ENCODE data around the gene FYCO1. TPM values are rescaled to one million over a fixed set of nuclear protein-coding genes. Genes with fewer than 3 reads are reported as not detected.

Gene FYCO1
- total and polyA plus RNA-seq, 10 of the 15 experiments (the other 5 are each of a cell fraction or from before 2014, with no cell fraction given), result 1.5 to 8.4 (median 6.5) TPM

DNA sequence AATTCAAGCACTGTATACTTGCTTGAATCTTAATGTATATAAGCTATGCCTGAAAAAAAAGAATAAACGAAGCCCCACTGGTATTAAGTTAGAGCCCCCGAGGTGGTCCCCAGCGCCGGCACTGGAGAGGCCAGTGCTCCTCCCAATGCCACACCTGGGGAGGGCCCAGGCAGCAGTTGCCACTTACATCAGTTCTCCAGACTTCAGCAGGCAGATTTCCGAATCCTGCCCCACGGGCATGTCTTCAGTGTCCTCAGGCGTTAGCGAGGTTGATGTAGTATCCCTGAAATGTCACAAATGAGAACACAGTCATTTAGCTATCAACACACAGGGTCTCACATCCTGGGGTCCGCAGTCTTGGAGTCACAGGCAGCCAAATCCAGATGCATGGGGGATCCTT lies 59.4 kb downstream of the FYCO1 start:
- FAIRE-seq (no peak), DNase-seq (ENCODE audit: low read depth, low spot score) (no peak), ATAC-seq (no peak)
- TF ChIP-seq TARDBP (IDR thresholded peaks at IDR 0.05; ENCODE audit: borderline replicate concordance) (no peak), FOXM1 (IDR thresholded peaks at IDR 0.05; ENCODE audit: low read depth, low read length) (no peak), SRF (IDR thresholded peaks at IDR 0.05; ENCODE audit: low read depth in 2 of 2, low read length in 2 of 2) (no peak)
- TF ChIP-seq, protein P1, sequence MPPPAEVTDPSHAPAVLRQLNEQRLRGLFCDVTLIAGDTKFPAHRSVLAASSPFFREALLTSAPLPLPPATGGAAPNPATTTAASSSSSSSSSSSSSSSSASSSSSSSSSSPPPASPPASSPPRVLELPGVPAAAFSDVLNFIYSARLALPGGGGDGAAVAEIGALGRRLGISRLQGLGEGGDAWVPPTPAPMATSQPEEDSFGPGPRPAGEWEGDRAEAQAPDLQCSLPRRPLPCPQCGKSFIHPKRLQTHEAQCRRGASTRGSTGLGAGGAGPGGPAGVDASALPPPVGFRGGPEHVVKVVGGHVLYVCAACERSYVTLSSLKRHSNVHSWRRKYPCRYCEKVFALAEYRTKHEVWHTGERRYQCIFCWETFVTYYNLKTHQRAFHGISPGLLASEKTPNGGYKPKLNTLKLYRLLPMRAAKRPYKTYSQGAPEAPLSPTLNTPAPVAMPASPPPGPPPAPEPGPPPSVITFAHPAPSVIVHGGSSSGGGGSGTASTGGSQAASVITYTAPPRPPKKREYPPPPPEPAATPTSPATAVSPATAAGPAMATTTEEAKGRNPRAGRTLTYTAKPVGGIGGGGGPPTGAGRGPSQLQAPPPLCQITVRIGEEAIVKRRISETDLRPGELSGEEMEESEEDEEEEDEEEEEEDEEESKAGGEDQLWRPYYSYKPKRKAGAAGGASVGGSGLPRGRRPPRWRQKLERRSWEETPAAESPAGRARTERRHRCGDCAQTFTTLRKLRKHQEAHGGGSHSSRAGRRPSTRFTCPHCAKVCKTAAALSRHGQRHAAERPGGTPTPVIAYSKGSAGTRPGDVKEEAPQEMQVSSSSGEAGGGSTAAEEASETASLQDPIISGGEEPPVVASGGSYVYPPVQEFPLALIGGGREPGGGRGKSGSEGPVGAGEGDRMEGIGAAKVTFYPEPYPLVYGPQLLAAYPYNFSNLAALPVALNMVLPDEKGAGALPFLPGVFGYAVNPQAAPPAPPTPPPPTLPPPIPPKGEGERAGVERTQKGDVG (CRISPR knock-in tag; IDR thresholded peaks at IDR 0.05), result no peak
- TF ChIP-seq, protein P2, sequence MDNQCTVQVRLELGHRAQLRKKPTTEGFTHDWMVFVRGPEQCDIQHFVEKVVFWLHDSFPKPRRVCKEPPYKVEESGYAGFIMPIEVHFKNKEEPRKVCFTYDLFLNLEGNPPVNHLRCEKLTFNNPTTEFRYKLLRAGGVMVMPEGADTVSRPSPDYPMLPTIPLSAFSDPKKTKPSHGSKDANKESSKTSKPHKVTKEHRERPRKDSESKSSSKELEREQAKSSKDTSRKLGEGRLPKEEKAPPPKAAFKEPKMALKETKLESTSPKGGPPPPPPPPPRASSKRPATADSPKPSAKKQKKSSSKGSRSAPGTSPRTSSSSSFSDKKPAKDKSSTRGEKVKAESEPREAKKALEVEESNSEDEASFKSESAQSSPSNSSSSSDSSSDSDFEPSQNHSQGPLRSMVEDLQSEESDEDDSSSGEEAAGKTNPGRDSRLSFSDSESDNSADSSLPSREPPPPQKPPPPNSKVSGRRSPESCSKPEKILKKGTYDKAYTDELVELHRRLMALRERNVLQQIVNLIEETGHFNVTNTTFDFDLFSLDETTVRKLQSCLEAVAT (IDR thresholded peaks at IDR 0.05), result no peak
- in situ Hi-C loops (cut with MboI), result no loop called here
- no peak overlapping the region for H3K9ac ChIP-seq (ENCODE audit: control insufficient read depth, insufficient read depth, low read length)
- no peak overlapping the region for H3K4me3 ChIP-seq
- H4K20me1 ChIP-seq (ENCODE audit: control insufficient read depth, insufficient read depth), result no peaks in the 10 kb centered on the region
- no peaks in the 10 kb centered on the region for H3K79me2 ChIP-seq (ENCODE audit: control insufficient read depth, insufficient read depth, low read length)
- BruUV-seq (replicated peaks), result no TSS peak
- peaks cover 7% of the 10 kb centered on the region for H3K4me1 ChIP-seq (ENCODE audit: control insufficient read depth, insufficient read depth, low read length)
- no peaks in the 10 kb centered on the region; the same call in 2 of the 3 replicates for H3K9me3 ChIP-seq (replicated peaks; ENCODE audit: control insufficient read depth, insufficient read depth, low read length)
- SMC1A ChIA-PET (ENCODE audit: uncharacterized antibody, unreplicated experiment), result interaction anchor here (0.9 to 21.6 kb wide), 3 partner anchors 145 to 272 kb away, joined by 3 to 523 read pairs (median 24); partner anchors contain the start of gene CCR1
- intact Hi-C loops (cut with micrococcal nuclease; ENCODE audit: unreplicated experiment), result no loop called here
- WGBS (ENCODE audit: insufficient coverage, insufficient replicate concordance, low lambda C conversion rate, missing lambda C conversion rate), result 83% methylated on average over 9 of the region's 9 CpGs
- CTCF ChIA-PET, result interaction anchor here (1.1 to 9.0 kb wide), 9 partner anchors 15 to 441 kb away, joined by 3 to 478 read pairs (median 6); partner anchors contain the start of gene CCR5
- H3K27ac ChIP-seq (ENCODE audit: control insufficient read depth, insufficient read depth), result no peak overlapping the region
- H2AFZ ChIP-seq (ENCODE audit: control insufficient read depth, low read depth, low read length), result no peak overlapping the region
- RAD21 ChIA-PET (ENCODE audit: unreplicated experiment), result interaction anchor here (1.3 to 6.8 kb wide), 4 partner anchors 13 to 434 kb away, joined by 3 to 213 read pairs (median 7); partner anchors contain the start of gene CCR5
- H3K27me3 ChIP-seq (replicated peaks in 1 of 2; ENCODE audit: control insufficient read depth in 2 of 2, insufficient read depth in 2 of 2, low read length in 1 of 2), result no peaks in the 10 kb centered on the region
- H3K36me3 ChIP-seq (ENCODE audit: control insufficient read depth in 2 of 2, insufficient read depth in 2 of 2, low read length in 1 of 2), result peaks cover under 1 to 1% of the 10 kb centered on the region in 2 experiments; a peak in 3 of 4 replicates
- POLR2A ChIA-PET, result no interaction called here
- no peak overlapping the region for H3K4me2 ChIP-seq (ENCODE audit: control insufficient read depth, insufficient read depth)

All from GM12878 (cell line).